GM18507 (cell line): Measurements from ENCODE around the gene EIF3F.

Experiments used
- DNase-seq: peaks from one replicate; pipeline ENCODE4 v3.0.0; 2011; ENCODE audit warnings: low read depth; ENCODE audit not compliant: insufficient read length; ENCODE audit errors: extremely low spot score
- FAIRE-seq: peaks from 2 replicates; lab custom pipeline; 2011; peaks lifted over from hg19 to GRCh38; lab: Jason Lieb, UNC

Gene EIF3F, protein sequence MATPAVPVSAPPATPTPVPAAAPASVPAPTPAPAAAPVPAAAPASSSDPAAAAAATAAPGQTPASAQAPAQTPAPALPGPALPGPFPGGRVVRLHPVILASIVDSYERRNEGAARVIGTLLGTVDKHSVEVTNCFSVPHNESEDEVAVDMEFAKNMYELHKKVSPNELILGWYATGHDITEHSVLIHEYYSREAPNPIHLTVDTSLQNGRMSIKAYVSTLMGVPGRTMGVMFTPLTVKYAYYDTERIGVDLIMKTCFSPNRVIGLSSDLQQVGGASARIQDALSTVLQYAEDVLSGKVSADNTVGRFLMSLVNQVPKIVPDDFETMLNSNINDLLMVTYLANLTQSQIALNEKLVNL

DNA sequence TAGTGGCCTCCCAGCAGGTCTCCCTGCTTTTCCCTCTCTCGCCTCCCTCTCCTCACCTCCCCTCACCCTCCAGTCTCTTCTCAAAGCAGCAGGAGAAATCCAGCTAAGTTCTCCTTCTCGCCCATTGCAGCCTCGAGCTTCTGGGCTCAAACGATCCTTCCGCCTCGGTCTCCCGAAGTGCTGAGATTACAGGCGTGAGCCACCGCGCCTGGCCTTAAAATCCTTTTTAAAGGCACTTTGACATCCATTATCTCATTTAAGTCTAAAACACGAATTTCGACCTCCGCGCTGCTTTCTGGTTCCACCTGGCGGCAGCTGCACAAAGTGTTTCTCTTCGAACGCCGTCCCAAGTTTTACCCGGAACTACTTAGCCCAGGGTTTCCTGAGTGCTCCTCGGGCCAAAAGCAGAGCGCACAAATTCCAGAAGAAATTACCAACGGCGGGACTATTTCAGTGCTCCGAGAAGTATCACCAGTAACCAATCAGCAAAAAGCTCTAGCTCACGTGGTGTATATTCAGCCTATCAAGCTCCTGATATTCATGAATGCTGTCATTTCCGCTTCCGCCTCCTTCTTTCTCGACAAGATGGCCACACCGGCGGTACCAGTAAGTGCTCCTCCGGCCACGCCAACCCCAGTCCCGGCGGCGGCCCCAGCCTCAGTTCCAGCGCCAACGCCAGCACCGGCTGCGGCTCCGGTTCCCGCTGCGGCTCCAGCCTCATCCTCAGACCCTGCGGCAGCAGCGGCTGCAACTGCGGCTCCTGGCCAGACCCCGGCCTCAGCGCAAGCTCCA lies at the start of gene EIF3F:
Gene EIF3F (plus strand): TSS at position 570 of the 792 bp plus-strand sequence. CDS start 16 bp downstream, at position 586.
- DNase-seq (peak; percentile 77), FAIRE-seq (peak; percentile 96)

DNA sequence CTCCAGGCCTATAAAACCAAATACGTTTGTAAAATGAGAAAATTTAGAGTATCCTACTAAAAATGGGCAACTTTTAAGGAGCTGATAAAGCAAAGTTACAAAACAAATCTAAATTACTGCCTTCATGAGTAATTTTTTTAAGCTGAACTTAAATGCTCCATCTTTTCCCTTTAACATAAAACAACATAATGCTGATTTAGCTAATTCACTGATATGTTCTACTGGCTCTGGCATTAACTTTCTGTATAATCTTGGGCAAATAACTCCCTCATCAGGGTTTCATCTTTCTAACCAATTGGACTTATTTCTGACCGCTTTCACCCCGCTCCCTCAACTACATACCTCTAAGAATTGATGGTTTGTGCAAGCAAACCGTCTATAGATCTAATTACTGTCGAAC lies 46.0 kb upstream of the EIF3F start:
- no peak for DNase-seq
- no peak for FAIRE-seq

DNA sequence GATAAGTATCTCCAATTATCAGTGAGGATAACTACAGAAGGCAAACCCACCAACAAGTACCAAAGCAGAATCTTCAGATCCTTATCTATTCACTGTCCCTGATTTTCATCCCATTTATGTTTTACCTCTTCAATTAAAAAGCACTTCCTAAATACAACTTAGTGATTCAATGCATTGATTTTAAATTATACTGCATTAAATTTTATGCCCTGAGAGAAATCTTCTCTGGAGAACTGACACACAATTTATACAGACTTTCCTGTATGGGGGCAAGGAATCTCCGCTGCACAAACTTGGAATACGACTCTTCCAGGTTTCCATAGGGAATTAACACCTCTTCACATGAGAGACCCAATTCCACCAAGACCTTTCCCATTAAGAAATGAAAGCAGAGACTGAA lies 45.5 kb upstream of the EIF3F start, which contains the start of gene OR10A3:
Gene OR10A3 (minus strand): TSS at position 101 of the 400 bp plus-strand sequence. CDS start 2,188 bp downstream, outside the sequence.
- DNase-seq: no peak
- no peak for FAIRE-seq

DNA sequence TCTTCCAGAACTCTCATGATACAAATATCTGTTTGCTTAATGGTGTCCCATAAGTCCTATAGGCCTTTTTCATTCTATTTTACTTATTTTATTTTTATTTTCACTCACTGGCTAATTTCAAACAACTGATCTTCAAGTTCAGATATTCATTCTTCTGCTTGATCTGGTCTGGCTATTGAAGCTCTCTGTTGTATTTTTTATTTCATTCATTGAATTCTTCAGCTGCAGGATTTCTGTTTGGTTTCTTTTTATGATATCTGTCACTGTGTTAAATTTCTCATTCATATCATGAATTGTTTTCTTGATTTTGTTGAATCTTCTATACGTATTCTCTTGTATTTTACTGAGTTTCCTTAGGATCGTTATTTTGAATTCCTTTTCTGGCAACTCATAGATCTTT lies 43.0 kb upstream of the EIF3F start:
- DNase-seq (no peak), FAIRE-seq (no peak)

DNA sequence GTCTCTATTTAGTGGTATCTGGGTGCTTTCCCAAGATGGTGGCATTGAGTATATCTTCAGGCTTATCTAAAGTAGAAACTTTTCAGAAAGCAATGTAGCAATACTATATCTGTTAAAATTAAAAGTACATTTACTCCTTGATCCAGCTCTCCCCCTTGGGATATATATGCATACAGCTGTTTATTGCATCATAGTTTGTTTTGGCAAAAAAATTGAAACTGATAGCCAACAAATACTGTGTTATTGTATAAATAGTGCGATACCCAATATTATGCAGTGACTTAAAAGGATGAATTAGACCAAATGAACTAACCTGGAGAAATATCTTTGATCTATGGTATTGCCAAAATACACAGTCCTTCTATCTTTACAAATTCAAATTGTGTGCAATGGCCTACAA lies 37.2 kb upstream of the EIF3F start:
- FAIRE-seq: no peak
- no peak for DNase-seq

DNA sequence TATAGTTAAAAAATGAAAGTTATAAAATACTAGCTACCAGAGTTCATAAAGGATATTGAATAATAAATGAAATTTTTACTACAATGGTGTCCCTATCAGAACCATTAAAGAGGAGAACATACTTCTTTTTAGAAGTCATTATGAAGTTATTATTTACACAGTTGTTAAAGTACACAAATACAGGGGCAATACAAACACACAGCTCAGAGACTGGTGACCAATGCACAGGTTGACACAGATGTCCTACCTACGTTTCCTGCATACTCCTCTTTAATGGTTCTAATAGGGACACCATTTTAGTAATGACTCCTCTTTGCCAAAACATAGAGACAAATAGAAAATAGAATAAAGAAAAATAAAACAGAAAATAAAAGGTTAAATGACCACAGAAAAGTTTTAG lies 31.9 kb upstream of the EIF3F start:
- FAIRE-seq (no peak), DNase-seq (no peak)

DNA sequence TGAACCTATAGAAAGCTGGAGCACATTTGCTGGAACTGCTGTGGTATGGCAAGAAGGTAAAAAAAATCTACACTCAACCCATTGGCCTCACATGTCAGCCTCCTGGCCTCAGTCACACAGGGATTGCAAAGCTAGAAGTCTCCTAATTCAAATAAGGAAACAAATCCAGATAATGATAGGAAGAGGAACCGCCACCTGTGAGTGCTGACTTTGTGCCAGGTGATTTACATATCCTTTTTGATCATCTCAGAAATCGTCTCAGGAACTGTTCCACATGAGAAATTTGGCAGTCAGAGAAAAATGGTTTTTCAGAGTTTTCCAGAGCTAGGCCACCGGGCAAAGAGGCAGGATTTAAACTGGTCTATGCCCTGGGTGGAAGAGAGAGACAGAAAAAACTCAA lies 22.9 kb upstream of the EIF3F start:
- no peak for FAIRE-seq
- DNase-seq: no peak

DNA sequence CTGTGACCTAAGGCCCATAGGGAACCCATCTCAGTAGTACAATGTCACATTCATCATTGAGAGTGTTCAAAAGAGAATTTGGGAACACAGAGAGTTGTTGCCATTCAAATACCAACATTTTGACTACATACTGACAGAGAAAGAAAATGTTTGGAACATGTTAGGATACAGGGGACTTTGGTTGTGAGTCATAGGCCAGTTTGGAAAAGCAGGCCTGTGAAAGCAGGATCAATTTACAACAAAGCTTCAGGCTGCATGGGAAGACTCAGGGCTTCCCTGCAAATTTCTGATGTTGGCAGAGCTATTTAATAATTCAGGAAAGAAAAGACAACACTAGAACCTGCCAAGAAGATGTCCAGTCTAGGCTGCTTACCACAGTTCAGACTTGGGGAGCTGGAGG lies 22.3 kb upstream of the EIF3F start:
- DNase-seq (no peak), FAIRE-seq (no peak)

DNA sequence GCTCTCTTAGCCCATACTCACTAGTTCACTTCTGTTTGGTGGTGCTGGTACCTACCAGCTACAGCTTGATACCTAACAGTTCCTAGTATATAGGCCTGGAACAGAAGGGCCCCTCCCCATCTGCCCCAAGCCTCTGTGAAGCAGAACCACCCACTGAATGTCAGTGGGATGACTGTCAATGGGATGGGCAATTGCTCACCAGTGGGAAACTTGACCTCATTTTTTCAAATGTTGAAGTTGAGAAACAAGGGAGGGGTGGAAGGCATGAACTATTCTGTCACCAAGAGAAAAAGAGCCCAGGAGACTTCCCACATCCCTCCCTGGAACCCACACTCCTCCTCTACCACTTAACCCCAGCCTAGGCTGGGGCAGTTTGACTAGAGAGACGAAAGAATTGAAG lies 21.8 kb upstream of the EIF3F start, which contains the start of gene NLRP10:
Gene NLRP10 (minus strand): TSS at position 62 of the 400 bp plus-strand sequence. CDS start 1,952 bp downstream, outside the sequence.
- DNase-seq: no peak
- FAIRE-seq: no peak

DNA sequence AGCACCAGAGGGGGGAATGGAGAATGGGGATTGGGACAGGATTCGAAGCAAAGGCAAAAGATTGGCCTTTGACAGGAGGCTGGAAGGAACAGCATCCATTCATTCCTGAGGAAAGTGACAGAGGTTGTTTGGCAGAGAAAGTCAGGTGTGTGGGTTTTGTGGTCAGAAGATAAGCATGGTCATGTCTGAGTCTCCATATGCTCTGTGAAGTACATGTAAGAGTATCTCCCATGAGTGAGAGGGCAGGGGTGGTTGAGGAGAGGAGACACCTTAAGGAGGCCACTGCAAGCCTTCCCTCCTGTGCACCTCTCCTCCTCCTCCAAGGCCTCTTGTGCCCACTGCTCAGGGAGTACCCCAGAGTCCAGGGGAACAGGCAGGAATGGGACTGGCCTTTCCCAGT lies 20.0 kb upstream of the EIF3F start:
- no peak for FAIRE-seq
- no peak for DNase-seq

DNA sequence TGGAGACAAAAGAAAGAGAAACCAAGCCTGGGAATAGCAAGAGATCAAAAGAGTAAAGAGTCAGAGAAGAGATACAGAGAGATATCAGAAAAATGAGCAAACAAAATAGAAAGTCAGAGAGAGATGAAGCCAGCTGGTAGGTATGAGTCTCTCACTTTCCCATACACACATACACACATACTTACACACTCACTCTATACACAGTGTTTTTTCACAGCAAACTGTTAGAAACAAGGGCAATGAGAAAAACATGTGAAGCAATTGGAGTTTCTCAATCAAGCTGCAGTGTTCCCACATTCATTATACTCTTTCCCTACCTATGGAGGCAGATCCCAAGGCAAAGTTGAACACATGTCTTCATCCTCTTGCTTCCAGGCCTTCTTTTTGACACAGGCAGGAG lies 19.3 kb upstream of the EIF3F start:
- no peak for DNase-seq
- no peak for FAIRE-seq

DNA sequence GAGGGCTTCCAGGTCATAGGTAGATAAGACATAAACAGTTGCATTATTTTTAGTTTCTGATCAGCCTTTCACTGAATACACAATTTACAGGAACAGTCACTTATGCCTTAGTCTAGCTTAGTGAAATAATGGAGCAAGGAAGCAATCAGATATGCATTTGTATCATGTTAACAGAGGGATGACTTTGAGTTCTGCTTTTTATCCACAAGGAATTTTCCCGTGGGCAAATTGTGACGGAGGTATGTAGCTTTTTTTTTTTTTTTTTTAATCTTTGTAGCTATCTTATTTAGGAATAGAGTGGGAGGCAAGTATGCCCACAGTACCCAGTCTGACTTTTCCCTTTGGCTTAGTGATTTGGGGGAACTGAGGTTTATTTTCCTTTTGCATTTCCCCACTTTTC lies 18.5 kb upstream of the EIF3F start:
- DNase-seq (no peak), FAIRE-seq (no peak)

DNA sequence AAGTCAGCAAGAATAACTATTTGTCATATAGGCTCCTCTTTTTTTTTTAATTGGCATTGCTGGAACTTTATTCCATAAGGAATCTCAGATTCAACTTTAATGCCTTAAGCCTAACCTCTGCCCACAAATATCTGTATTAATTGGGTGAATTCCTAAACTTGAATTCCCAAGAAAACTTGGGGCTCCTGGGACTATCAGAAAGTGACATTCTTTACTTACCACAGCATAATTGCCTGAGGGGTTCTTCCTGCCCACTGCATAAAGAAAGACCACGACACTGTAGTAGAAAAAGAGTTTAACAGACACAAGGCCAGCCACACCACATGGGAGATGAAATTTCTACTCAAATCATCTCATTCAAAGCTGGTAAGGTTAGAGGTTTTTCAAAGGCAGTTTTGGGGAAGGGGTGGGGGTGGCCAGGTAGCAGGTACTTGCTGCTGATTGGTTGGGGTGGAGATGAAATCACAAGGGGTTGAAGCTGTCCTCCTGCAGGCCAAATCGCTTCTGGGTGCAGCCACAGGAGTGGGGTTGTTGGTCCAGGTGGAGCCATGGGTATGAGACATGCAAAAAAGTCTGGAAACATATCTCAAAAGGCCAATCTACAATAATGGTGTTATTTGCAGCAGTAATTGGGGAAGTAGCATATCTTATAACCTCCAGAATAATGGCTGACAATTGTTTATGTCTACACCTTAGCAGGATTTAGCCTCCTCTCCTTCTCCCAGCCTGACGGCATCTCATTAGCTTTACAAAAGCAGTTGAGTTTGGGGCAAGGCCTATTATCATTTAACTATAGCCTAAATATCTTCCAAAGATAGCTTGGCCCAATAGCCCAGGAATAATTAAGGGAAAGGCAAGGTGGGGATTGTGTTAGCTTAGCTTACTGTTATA lies 17.1 kb upstream of the EIF3F start:
- FAIRE-seq: no peak

DNA sequence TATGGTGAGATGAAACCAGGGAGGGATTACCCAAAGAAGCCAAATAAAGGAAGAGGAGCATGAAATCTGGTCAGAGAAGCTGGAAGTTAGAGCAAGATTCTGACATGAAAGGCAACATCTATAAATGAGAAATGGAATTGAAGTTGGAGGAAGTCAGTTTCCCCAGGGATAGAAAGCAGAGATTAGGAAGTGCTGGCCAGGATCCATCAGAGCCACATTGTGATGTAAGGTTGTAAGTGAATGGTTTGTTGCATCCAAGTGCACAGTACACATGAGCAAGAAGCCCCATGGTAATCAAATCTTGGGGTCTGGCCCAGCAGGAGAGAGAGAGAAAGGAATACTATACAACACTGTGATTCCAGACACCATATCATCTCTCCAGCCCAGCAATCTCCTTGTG lies 15.3 kb upstream of the EIF3F start:
- no peak for DNase-seq
- FAIRE-seq: no peak

More for the DNA sequence above, 17.1 kb upstream of the EIF3F start:
- no peak for DNase-seq

DNA sequence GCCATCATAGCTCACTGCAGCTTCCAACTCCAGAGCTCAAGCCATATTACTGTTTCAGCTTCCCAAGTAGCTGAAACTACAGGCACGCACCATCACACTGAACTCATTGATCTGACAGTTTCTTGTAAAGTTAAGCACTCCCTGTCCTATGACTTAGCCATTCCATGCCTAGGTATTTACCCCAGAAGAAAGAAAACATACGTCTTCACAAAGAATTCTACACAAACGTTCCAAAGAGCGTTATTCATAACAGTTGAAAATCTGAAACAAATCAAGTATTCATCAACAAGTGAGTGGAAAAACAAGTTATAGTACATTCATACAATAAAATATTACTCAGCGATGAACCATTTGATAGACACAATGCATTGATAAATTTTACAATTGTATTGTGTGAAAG lies 14.1 kb upstream of the EIF3F start:
- DNase-seq: no peak
- no peak for FAIRE-seq

DNA sequence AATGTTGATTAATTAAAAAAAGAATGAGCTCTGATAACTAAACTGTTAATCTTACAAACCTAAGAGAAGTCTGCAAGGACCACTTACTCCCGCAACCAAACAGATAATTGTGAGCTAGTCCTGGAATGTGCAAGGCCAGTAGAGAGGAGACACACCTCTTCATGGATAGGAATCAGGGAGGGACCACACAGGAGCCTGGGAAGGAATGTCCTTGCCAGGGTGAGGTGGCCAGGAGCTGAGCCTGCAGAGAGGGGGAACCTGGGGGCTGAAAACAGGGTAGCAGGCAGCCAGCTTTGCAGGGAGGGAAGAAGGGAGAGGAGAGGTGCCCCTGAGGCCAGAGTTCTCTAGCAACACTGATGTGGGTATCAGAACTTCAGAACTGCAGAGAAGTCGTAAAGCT lies 12.5 kb upstream of the EIF3F start:
- no peak for DNase-seq

DNA sequence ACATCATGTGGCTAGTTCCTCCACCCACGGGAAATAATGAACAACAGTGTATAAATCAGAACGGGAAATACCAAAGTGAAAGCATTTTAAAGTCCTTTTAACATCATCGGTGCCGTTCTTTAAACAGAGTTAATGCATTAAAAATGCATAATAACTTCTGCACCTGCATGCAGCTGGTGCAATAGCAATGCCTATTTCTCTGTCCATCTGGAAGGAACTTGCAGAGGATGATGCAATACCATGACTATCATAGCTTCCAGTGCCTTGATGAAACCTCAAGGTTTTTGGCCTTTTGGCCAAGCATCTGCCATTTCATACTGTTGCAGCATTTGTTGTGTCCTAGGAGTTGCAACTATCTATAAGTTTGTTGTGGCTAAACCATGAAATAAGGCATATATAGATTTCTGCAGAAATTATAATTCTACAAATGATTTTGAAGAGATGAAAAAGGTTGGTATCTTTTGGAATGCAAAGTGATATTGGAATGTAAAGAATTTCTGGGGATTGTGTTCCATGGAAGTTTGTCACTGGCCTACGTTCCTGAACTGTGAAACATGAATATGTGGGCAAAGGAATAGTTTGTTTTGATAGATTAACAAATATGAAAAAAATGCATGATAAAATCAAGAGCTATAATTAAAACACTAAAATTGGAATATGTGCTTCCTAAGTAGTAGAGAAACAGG lies 9.8 kb upstream of the EIF3F start:
- DNase-seq (no peak), FAIRE-seq (no peak)

More for the DNA sequence above, 12.5 kb upstream of the EIF3F start:
- no peak for FAIRE-seq

DNA sequence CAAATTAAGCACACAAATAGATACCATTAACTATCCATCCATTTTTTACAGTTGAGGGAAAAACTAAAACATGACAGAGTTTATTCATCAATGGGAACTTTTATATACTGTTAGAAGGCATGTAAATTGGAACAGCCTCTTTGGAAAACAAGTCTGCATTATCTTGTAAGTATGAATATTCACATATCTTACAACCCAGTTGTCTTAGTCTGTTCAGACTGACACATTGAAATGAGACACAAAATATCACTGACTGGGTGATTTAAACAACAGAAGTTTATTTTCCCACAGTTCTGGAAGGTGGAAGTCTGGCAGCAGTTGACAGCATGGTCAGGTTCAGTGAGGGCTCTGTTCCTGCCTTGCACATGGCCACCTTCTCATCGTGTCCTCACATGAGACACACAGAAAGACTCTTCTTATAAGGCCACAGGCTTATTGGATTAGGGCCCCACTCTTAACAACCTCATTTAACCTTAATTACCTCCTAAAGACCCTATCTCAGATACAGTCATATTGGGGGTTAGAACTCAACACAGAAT lies 5.4 kb upstream of the EIF3F start:
- DNase-seq (no peak), FAIRE-seq (no peak)

DNA sequence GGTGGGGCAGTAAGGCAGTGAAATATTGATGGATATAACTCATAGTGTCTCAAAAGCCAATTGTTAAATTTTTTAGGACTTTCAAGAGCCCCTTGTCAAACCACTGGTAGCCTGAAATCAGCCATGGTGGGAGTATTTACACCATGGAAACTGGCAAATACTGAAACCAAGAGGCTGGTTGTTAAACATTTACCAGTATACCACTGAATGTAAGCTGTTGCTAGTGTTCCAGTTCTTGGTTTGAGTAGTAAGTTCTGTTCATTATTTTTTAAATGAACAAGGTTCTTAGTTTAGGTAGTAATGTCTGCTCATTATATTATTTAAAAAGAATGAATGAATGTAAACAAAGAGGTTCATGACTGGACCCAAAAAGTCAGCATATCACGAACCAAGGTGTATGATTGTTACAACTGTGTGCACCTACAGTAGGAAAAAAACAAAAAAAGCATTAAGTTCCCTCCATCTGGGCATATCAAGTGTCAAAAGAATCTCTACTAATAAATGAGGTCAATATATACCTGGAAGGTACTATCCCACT lies 4.5 kb upstream of the EIF3F start:
- FAIRE-seq (peak; percentile 87), DNase-seq (no peak)
